Mesothelial cell of epicardium (in vitro differentiated cells): ENCODE data around the gene NTSR1. TPM values are rescaled to one million over a fixed set of nuclear protein-coding genes. Genes with fewer than 3 reads are reported as not detected.

Source experiments
- DNase-seq, 2 experiments: peaks; one replicate each; pipeline ENCODE4 v3.0.0; 2021; ENCODE audit warnings: low spot score in 2 of 2; ENCODE audit not compliant: unreplicated experiment in 2 of 2
- H3K27ac Mint-ChIP-seq: 2 replicates; pipeline ENCODE4 v1.8.0; 2021; ENCODE audit warnings: mixed read lengths
- H3K27me3 Mint-ChIP-seq: 2 replicates; pipeline ENCODE4 v1.8.0; 2021; ENCODE audit warnings: low read depth, mixed read lengths
- H3K36me3 Mint-ChIP-seq: 2 replicates; pipeline ENCODE4 v1.8.0; 2021; ENCODE audit warnings: mixed read lengths
- H3K4me1 Mint-ChIP-seq: 2 replicates; pipeline ENCODE4 v1.8.0; 2021; ENCODE audit warnings: mixed read lengths
- H3K4me3 Mint-ChIP-seq: 2 replicates; pipeline ENCODE4 v1.8.0; 2021; ENCODE audit warnings: mild to moderate bottlenecking, moderate library complexity, mixed read lengths
- H3K9me3 Mint-ChIP-seq: 2 replicates; pipeline ENCODE4 v1.8.0; 2021; ENCODE audit warnings: mixed read lengths
- CTCF ChIP-seq: fragments of 200-600 bp; sonication (generic); IDR thresholded peaks from one replicate; pipeline ENCODE4 v1.5.0; 2021; ENCODE audit warnings: antibody characterized with exemption; ENCODE audit not compliant: unreplicated experiment
- total RNA-seq: library from RNA; stranded (reverse); gene quantifications from 3 replicates; pipeline ENCODE4 v1.2.1, GENCODE V29; 2021

NTSR1 gene
- total RNA-seq, 1 donor from 2014 or later, result 0.36 TPM

- Mint-ChIP-seq H3K27me3 (peaks cover 15% of the 10 kb centered on the region), H3K9me3 (no peaks in the 10 kb centered on the region), H3K4me1 (peaks cover 6% of the 10 kb centered on the region), H3K36me3 (no peaks in the 10 kb centered on the region), H3K27ac (no peak overlapping the region), H3K4me3 (no peak overlapping the region)
- no peak for TF ChIP-seq CTCF
- DNase-seq, result peak in 1 of 2 experiments; percentile 19
These were observed 32.6 kb downstream of the NTSR1 start for GRCh38 chr20:62741191-62741691.

GRCh38 chr20:62741701-62742491, 33.3 kb downstream of the NTSR1 start:
- H3K27ac Mint-ChIP-seq, result no peak overlapping the region
- H3K4me3 Mint-ChIP-seq, result no peak overlapping the region
- no peaks in the 10 kb centered on the region for H3K9me3 Mint-ChIP-seq
- no peak for DNase-seq
- TF ChIP-seq CTCF, result no peak
- peaks cover 6% of the 10 kb centered on the region for H3K4me1 Mint-ChIP-seq
- no peaks in the 10 kb centered on the region for H3K36me3 Mint-ChIP-seq
- peaks cover 15% of the 10 kb centered on the region for H3K27me3 Mint-ChIP-seq

GRCh38 chr20:62742550-62742949, 33.9 kb downstream of the NTSR1 start:
- no peak overlapping the region for H3K4me3 Mint-ChIP-seq
- peaks cover 15% of the 10 kb centered on the region for H3K27me3 Mint-ChIP-seq
- H3K9me3 Mint-ChIP-seq, result no peaks in the 10 kb centered on the region

GRCh38 chr20:62742979-62743776, 34.5 kb downstream of the NTSR1 start:
- Mint-ChIP-seq H3K9me3 (peaks cover 1% of the 10 kb centered on the region), H3K27me3 (peaks cover 15% of the 10 kb centered on the region), H3K4me1 (peaks cover 6% of the 10 kb centered on the region), H3K36me3 (no peaks in the 10 kb centered on the region), H3K4me3 (no peak overlapping the region), H3K27ac (no peak overlapping the region)
- no peak for TF ChIP-seq CTCF
- no peak for DNase-seq

More at GRCh38 chr20:62742550-62742949, 33.9 kb downstream of the NTSR1 start:
- Mint-ChIP-seq H3K4me1 (peaks cover 6% of the 10 kb centered on the region), H3K36me3 (no peaks in the 10 kb centered on the region), H3K27ac (no peak overlapping the region)
- TF ChIP-seq CTCF, result no peak
- peak in 1 of 2 experiments; percentile 13 for DNase-seq

GRCh38 chr20:62743777-62744317, 35.2 kb downstream of the NTSR1 start:
- no peaks in the 10 kb centered on the region for H3K36me3 Mint-ChIP-seq
- TF ChIP-seq CTCF, result no peak
- no peak for DNase-seq
- H3K27me3 Mint-ChIP-seq, result peaks cover 15% of the 10 kb centered on the region
- H3K9me3 Mint-ChIP-seq, result peaks cover 6% of the 10 kb centered on the region
- H3K27ac Mint-ChIP-seq, result no peak overlapping the region
- H3K4me3 Mint-ChIP-seq, result no peak overlapping the region
- peaks cover 6% of the 10 kb centered on the region for H3K4me1 Mint-ChIP-seq
